Skeletal muscle tissue (tissue), 4 donors: ENCODE data around the gene C2orf42. TPM values are rescaled to one million over a fixed set of nuclear protein-coding genes. Genes with fewer than 3 reads are reported as not detected.
"Not testable (repeated sequence)": the region's sequence is repeated elsewhere in the genome, so short reads cannot be mapped to it uniquely, and the experiment has no call there.

Source experiments
- H3K27ac ChIP-seq: one replicate; pipeline ENCODE4 v1.7.0; 2013; ENCODE audit warnings: mild to moderate bottlenecking, low read depth, low read length, inconsistent platforms
- H3K27me3 ChIP-seq, 3 donors: one replicate each; pipeline ENCODE4 v1.7.0; 2013; ENCODE audit warnings: low read length in 3 of 3; ENCODE audit not compliant: control insufficient read depth in 3 of 3, insufficient read depth in 3 of 3
- H3K36me3 ChIP-seq, 3 donors: one replicate each; pipeline ENCODE4 v1.7.0; 2013; ENCODE audit warnings: low read length in 3 of 3; ENCODE audit not compliant: control insufficient read depth in 3 of 3, insufficient read depth in 3 of 3
- H3K4me1 ChIP-seq, 3 donors: one replicate each; pipeline ENCODE4 v1.7.0; 2013; ENCODE audit warnings: low read length in 3 of 3, mild to moderate bottlenecking in 3 of 3; ENCODE audit not compliant: control insufficient read depth in 3 of 3, insufficient read depth in 3 of 3
- H3K4me3 ChIP-seq, 3 donors: one replicate each; pipeline ENCODE4 v1.7.0; 2013; ENCODE audit warnings: low read length in 3 of 3
- H3K9ac ChIP-seq, 3 donors: one replicate each; pipeline ENCODE4 v1.7.0; 2013; ENCODE audit warnings: low read length in 3 of 3, mild to moderate bottlenecking in 3 of 3, moderate library complexity in 2 of 3, low read depth in 1 of 3
- H3K9me3 ChIP-seq, 3 donors: one replicate each; pipeline ENCODE4 v1.7.0; 2013; ENCODE audit warnings: low read length in 3 of 3; ENCODE audit not compliant: control insufficient read depth in 3 of 3
- total RNA-seq: library from RNA; depleted of rRNA; stranded (reverse); fragments of >200 nt; gene quantifications from one replicate; pipeline ENCODE4 v1.2.3, GENCODE V29; 2014
- donor health status: Osteomylitis.

The C2orf42 gene
- 19.8 TPM for total RNA-seq

GRCh38 chr2:70190418-70191243 lies at the start of gene C2orf42:
TSS of gene C2orf42 (minus strand) at chr2:70191019. CDS start at chr2:70181985, 9,034 bp downstream.
- Histone ChIP-seq H3K9me3 (no peaks in the 10 kb centered on the region), H3K27ac (peak within 1 kb of the TSS; percentile 92), H3K27me3 (no peaks in the 10 kb centered on the region), H3K4me1 (peaks cover 4 to 6% (median 4%) of the 10 kb centered on the region in 3 donors), H3K9ac (peak within 1 kb of the TSS; percentile 80 to 98 (median 87)), H3K36me3 (no peaks in the 10 kb centered on the region), H3K4me3 (peak within 1 kb of the TSS; percentile 84 to 100 (median 97))

GRCh38 chr2:70240599-70240998 lies 49.8 kb upstream of the C2orf42 start:
- Histone ChIP-seq H3K4me3 (no peak overlapping the region), H3K27ac (no peak overlapping the region), H3K36me3 (peaks cover 0 to 6% (median 3%) of the 10 kb centered on the region in 3 donors), H3K27me3 (no peaks in the 10 kb centered on the region), H3K9me3 (no peaks in the 10 kb centered on the region), H3K4me1 (peaks cover 15 to 16% (median 16%) of the 10 kb centered on the region in 3 donors), H3K9ac (no peak overlapping the region)

- Histone ChIP-seq H3K9me3 (no peaks in the 10 kb centered on the region), H3K9ac (no peak overlapping the region), H3K36me3 (peaks cover 8 to 29% (median 23%) of the 10 kb centered on the region in 3 donors), H3K4me1 (peaks cover 0 to 6% (median 0%) of the 10 kb centered on the region in 3 donors), H3K27me3 (no peaks in the 10 kb centered on the region), H3K4me3 (no peak overlapping the region), H3K27ac (no peak overlapping the region)
Measured at GRCh38 chr2:70233926-70234325, 43.1 kb upstream of the C2orf42 start.

- no peaks in the 10 kb centered on the region for H3K27me3 ChIP-seq
- no peaks in the 10 kb centered on the region for H3K4me1 ChIP-seq
- H3K36me3 ChIP-seq, result peaks cover 33 to 63% (median 60%) of the 10 kb centered on the region in 3 donors
- H3K4me3 ChIP-seq, result no peak overlapping the region
- no peaks in the 10 kb centered on the region for H3K9me3 ChIP-seq
- H3K9ac ChIP-seq, result no peak overlapping the region
- H3K27ac ChIP-seq, result no peak overlapping the region
Measured at GRCh38 chr2:70226781-70227180, 36.0 kb upstream of the C2orf42 start.

- not testable (repeated sequence) for H3K4me3 ChIP-seq, H3K4me1 ChIP-seq, H3K27me3 ChIP-seq, H3K27ac ChIP-seq, H3K9me3 ChIP-seq, H3K9ac ChIP-seq
- peaks cover 26 to 68% (median 67%) of the 10 kb centered on the region in 3 donors for H3K36me3 ChIP-seq
Measured at GRCh38 chr2:70223305-70223704, 32.5 kb upstream of the C2orf42 start.

- no peak overlapping the region for H3K9ac ChIP-seq
Measured at GRCh38 chr2:70214953-70215549, 24.2 kb upstream of the C2orf42 start.

GRCh38 chr2:70214365-70214764 lies 23.5 kb upstream of the C2orf42 start:
- Histone ChIP-seq H3K36me3 (peaks cover 10 to 41% (median 30%) of the 10 kb centered on the region in 3 donors), H3K9ac (no peak overlapping the region), H3K4me3 (no peak overlapping the region), H3K9me3 (no peaks in the 10 kb centered on the region), H3K27me3 (no peaks in the 10 kb centered on the region), H3K4me1 (no peaks in the 10 kb centered on the region), H3K27ac (no peak overlapping the region)

More at GRCh38 chr2:70214953-70215549, 24.2 kb upstream of the C2orf42 start:
- peaks cover 10 to 48% (median 36%) of the 10 kb centered on the region in 3 donors for H3K36me3 ChIP-seq
- H3K27ac ChIP-seq, result no peak overlapping the region
- H3K4me1 ChIP-seq, result no peaks in the 10 kb centered on the region
- no peaks in the 10 kb centered on the region for H3K9me3 ChIP-seq
- H3K4me3 ChIP-seq, result no peak overlapping the region
- H3K27me3 ChIP-seq, result no peaks in the 10 kb centered on the region

GRCh38 chr2:70212298-70212932 lies 21.6 kb upstream of the C2orf42 start:
- no peak overlapping the region for H3K9ac ChIP-seq
- no peak overlapping the region for H3K27ac ChIP-seq
- peaks cover 10 to 30% (median 11%) of the 10 kb centered on the region in 3 donors for H3K36me3 ChIP-seq
- no peaks in the 10 kb centered on the region for H3K9me3 ChIP-seq
- no peak overlapping the region for H3K4me3 ChIP-seq
- H3K4me1 ChIP-seq, result no peaks in the 10 kb centered on the region
- no peaks in the 10 kb centered on the region for H3K27me3 ChIP-seq

- H3K4me3 ChIP-seq, result no peak overlapping the region
- no peaks in the 10 kb centered on the region for H3K4me1 ChIP-seq
- no peaks in the 10 kb centered on the region for H3K9me3 ChIP-seq
- no peak overlapping the region for H3K9ac ChIP-seq
- H3K36me3 ChIP-seq, result peaks cover 7 to 26% (median 11%) of the 10 kb centered on the region in 3 donors
- H3K27me3 ChIP-seq, result no peaks in the 10 kb centered on the region
- no peak overlapping the region for H3K27ac ChIP-seq
Measured at GRCh38 chr2:70211595-70211994, 20.8 kb upstream of the C2orf42 start.

- Histone ChIP-seq H3K27ac (no peak overlapping the region), H3K4me3 (no peak overlapping the region), H3K27me3 (no peaks in the 10 kb centered on the region), H3K36me3 (no peaks in the 10 kb centered on the region), H3K9me3 (no peaks in the 10 kb centered on the region), H3K9ac (no peak overlapping the region), H3K4me1 (no peaks in the 10 kb centered on the region)
Measured at GRCh38 chr2:70204452-70204851, 13.6 kb upstream of the C2orf42 start.
